C4-2B (cell line): ENCODE measurements around the gene PLA2G4F.
A peak's percentile ranks its signal among the peaks of the same experiment; 100 is the strongest.

ENCODE experiments used
- H3K27ac ChIP-seq: fragments of 450-650 bp; 2 replicates; pipeline ENCODE4 v1.5.1; 2017
- CTCF ChIP-seq: fragments of 450-650 bp; conservative IDR thresholded peaks from 2 replicates; pipeline ENCODE4 v1.5.1; 2017; ENCODE audit warnings: mild to moderate bottlenecking
- ZFX ChIP-seq: fragments of 450-650 bp; IDR thresholded peaks from 2 replicates; pipeline ENCODE4 v1.6.1; 2017

Gene PLA2G4F

GRCh38 chr15:42140383-42141070 lies 15.9 kb downstream of the PLA2G4F start:
- TF ChIP-seq CTCF: no peak
- H3K27ac ChIP-seq: no peak overlapping the region

- no peak overlapping the region for H3K27ac ChIP-seq
- no peak for TF ChIP-seq ZFX
- no peak for TF ChIP-seq CTCF
These were observed 16.8 kb downstream of the PLA2G4F start for GRCh38 chr15:42139596-42139995.

GRCh38 chr15:42138968-42139386 lies 17.5 kb downstream of the PLA2G4F start:
- no peak for TF ChIP-seq CTCF
- H3K27ac ChIP-seq: no peak overlapping the region

GRCh38 chr15:42138411-42138810 lies 18.0 kb downstream of the PLA2G4F start:
- no peak overlapping the region for H3K27ac ChIP-seq
- TF ChIP-seq ZFX: no peak
- no peak for TF ChIP-seq CTCF

- TF ChIP-seq ZFX (no peak), CTCF (peak; percentile 85)
- no peak overlapping the region for H3K27ac ChIP-seq
These were observed 18.8 kb downstream of the PLA2G4F start for GRCh38 chr15:42137461-42138261.

GRCh38 chr15:42136513-42136912 lies 19.9 kb downstream of the PLA2G4F start:
- TF ChIP-seq CTCF: no peak
- TF ChIP-seq ZFX: no peak
- H3K27ac ChIP-seq: no peak overlapping the region

- TF ChIP-seq ZFX: no peak
- no peak for TF ChIP-seq CTCF
These were observed 21.1 kb downstream of the PLA2G4F start for GRCh38 chr15:42135351-42135750.

More at GRCh38 chr15:42135351-42135750, 21.1 kb downstream of the PLA2G4F start:
- no peak overlapping the region for H3K27ac ChIP-seq
